GM12892 (cell line): ENCODE data around the gene CPA5.

Experiments used
- DNase-seq: peaks from one replicate; pipeline ENCODE4 v3.0.0; 2011; ENCODE audit not compliant: insufficient read length
- FAIRE-seq: peaks from 2 replicates; lab custom pipeline; 2011; peaks lifted over from hg19 to GRCh38; lab: Jason Lieb, UNC
- POLR2A ChIP-seq: IDR thresholded peaks from 2 replicates; pipeline ENCODE4 v1.6.1; 2011; ENCODE audit warnings: low read depth, low read length, control low read depth
- POLR2AphosphoS5 ChIP-seq: IDR thresholded peaks from 2 replicates; pipeline ENCODE4 v1.6.1; 2011; ENCODE audit warnings: low read depth, low read length, control low read depth
- TAF1 ChIP-seq: IDR thresholded peaks from 2 replicates; pipeline ENCODE4 v1.6.1; 2011; ENCODE audit warnings: low read depth, mild to moderate bottlenecking, control low read depth, low read length, borderline replicate concordance

CPA5 gene

DNA sequence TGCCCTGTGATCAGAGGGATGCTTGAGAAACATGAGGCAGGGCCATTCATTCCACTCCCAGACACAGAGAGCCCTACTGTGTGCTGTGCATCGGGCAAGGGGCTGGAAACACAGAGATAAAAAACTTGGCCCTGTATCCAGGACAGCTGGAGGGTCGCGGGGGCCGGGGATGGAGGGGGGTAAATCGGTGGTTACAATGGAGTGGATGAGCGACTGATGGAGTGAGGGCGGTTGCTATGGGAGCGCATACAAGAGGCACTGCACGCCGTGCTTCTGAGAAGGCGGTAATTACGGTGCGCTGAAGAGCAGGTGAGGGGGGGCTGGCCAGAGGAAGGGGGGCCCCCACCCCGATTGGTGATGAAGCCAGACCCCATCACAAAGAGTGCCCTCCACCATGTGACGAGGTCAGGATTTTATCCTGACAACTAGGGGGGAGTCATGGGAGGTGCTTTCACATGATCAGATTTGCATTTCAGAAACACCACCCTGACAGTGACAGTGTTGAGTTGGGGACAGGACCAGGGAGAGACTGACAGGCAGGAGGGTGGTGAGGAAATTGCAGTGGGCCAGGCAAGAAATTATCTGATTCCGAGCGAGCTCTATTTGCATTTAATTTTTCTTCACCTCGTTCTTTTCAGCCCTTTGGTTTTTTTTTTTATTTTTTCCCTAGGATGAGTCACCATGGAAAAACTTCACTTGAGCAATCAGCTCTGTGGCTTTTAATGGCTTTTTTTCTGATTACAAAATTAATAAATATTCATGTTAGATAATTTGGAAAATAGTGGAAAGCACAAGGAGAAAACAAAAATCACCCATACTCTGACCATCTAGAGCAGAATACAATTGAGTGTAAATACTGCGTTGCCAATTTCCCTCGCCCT is 7.8 kb downstream of the CPA5 start:
- DNase-seq = no peak
- no peak for FAIRE-seq
- TF ChIP-seq TAF1 (no peak), POLR2A (no peak), POLR2AphosphoS5 (no peak)

- no peak for TF ChIP-seq POLR2AphosphoS5
- TF ChIP-seq POLR2A = no peak
- TF ChIP-seq TAF1 = no peak
- no peak for FAIRE-seq
Measured at GRCh38 chr7:130353196-130353595, 8.6 kb downstream of the CPA5 start.

GRCh38 chr7:130356121-130356875 is 11.7 kb downstream of the CPA5 start:
- FAIRE-seq = no peak
- TF ChIP-seq POLR2AphosphoS5 = no peak
- TF ChIP-seq POLR2A = no peak
- no peak for TF ChIP-seq TAF1
- DNase-seq = no peak

More at GRCh38 chr7:130353196-130353595, 8.6 kb downstream of the CPA5 start:
- no peak for DNase-seq

- no peak for DNase-seq
Measured at GRCh38 chr7:130356876-130357611, 12.4 kb downstream of the CPA5 start.

DNA sequence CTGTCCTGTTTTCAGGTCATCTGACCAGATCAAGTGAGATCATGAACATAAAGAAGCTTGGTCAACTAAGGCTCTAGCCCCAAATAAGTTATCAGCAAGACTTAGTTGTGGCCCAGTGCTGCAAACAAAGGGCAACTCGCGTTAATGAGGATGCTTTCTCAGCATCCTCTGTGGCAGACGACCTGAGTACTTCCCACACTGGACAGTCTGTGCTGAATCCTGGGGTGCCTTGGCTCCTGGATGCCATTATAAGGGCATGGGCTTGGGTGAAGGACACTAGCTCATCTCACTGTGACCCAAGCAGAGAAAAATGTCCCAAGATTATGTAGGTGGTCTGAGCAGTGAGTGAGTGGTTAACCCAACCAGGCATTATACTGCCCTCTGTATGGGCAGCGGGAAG is 13.9 kb downstream of the CPA5 start:
- no peak for FAIRE-seq
- no peak for TF ChIP-seq POLR2A
- no peak for TF ChIP-seq TAF1
- TF ChIP-seq POLR2AphosphoS5 = no peak
- DNase-seq = no peak

More at GRCh38 chr7:130356876-130357611, 12.4 kb downstream of the CPA5 start:
- FAIRE-seq = no peak
- TF ChIP-seq TAF1 (no peak), POLR2A (no peak), POLR2AphosphoS5 (no peak)

DNA sequence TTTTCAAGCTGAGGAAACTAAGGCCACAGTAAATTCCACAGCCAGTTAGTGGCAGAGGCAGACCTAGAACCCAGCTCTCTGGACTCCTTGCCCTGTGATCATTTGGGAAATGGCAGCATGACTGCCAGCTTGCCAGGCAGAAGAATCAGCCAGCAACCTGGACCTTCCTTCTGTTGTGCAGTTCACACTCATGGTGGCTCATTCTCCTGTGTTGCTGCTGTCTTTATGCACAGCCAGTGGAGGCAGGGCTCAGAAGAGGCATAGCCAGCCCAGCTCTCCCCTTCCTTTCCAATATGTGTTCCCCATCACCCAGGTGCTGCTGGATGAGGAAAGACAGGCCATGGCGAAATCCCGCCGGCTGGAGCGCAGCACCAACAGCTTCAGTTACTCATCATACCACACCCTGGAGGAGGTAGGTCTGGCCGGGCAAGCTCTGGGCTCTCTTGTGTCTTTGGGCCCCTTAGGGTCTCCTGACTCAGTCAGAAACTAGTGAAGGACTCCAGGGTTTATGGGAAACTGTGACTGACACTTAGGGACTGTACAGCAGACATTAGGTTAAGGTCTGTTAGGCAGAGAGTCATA is 14.8 kb downstream of the CPA5 start:
- FAIRE-seq (no peak), DNase-seq (no peak)
- TF ChIP-seq TAF1 = no peak
- no peak for TF ChIP-seq POLR2A
- no peak for TF ChIP-seq POLR2AphosphoS5

DNA sequence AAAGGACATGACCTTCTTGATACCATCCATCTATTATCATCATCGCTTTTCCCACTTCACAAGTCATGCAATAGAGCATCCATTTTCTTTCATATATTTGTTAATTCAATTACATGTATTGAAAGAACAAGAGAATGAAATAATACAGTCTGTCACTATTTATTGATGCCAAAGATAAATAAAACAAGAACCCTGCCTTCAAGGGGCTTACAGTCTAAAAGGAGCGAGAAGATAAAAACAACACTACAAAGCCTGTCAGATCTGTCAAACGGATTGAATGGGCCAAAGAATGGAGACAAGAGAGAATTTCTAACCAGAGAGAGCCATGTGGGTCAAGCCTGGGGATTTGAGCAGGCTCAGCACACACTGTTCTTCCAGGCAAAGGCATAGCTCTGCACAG is 15.9 kb downstream of the CPA5 start:
- no peak for DNase-seq
- TF ChIP-seq POLR2A (no peak), POLR2AphosphoS5 (no peak), TAF1 (no peak)
- FAIRE-seq = no peak

- TF ChIP-seq POLR2AphosphoS5 (no peak), POLR2A (no peak), TAF1 (no peak)
Measured at GRCh38 chr7:130361681-130362080, 17.1 kb downstream of the CPA5 start.

GRCh38 chr7:130362251-130362816 is 17.7 kb downstream of the CPA5 start:
- DNase-seq (no peak), FAIRE-seq (no peak)
- TF ChIP-seq POLR2AphosphoS5 = no peak
- TF ChIP-seq TAF1 = no peak
- no peak for TF ChIP-seq POLR2A

More at GRCh38 chr7:130361681-130362080, 17.1 kb downstream of the CPA5 start:
- no peak for DNase-seq
- FAIRE-seq = no peak
